Upper lobe of right lung (tissue), 1 donor: Measurements from ENCODE around the gene ATXN1L. TPM values are rescaled to one million over a fixed set of nuclear protein-coding genes. Genes with fewer than 3 reads are reported as not detected.

ENCODE experiments used
- ATAC-seq: fragments of 200-7000 bp; cut with Tn5 transposase; one replicate; pipeline ENCODE4 v1.9.1; 2020; ENCODE audit warnings: mild to moderate bottlenecking, moderate library complexity
- DNase-seq: peaks from one replicate; pipeline ENCODE4 v3.0.0-alpha.2; 2020
- H3K27ac ChIP-seq: fragments of 200-600 bp; one replicate; pipeline ENCODE4 v1.8.0; 2022
- H3K27me3 ChIP-seq: fragments of 200-600 bp; one replicate; pipeline ENCODE4 v1.8.0; 2022; ENCODE audit warnings: mild to moderate bottlenecking
- H3K36me3 ChIP-seq: fragments of 200-600 bp; one replicate; pipeline ENCODE4 v1.8.0; 2022
- H3K4me1 ChIP-seq: fragments of 200-600 bp; one replicate; pipeline ENCODE4 v1.8.0; 2022
- H3K4me3 ChIP-seq: fragments of 200-600 bp; one replicate; pipeline ENCODE4 v1.8.0; 2022; ENCODE audit warnings: mild to moderate bottlenecking
- H3K9me3 ChIP-seq: fragments of 200-600 bp; one replicate; pipeline ENCODE4 v1.8.0; 2022
- intact Hi-C: fragments of 100-400 bp; cut with DNase I; formaldehyde crosslinking; loops from one replicate; pipeline ENCODE4 v1.11.0; 2022
- total RNA-seq: library from RNA; stranded (reverse); fragmentation: NEBNext Ultra II Directional; extraction: Animal tissue kit (Norgen Biotek cat#: 25700); gene quantifications from one replicate; pipeline ENCODE4 v1.2.1, GENCODE V29; 2021
- TF ChIP-seq, protein P1 (sequence below): fragments of 200-600 bp; IDR thresholded peaks from one replicate; pipeline ENCODE4 v1.8.0; 2022; ENCODE audit warnings: antibody characterized with exemption
- donor health status: DM: no; HTN: yes; CAD: no; lungs with severe emphysema.

ATXN1L gene
- total RNA-seq, 1 donor from 2014 or later = 32.2 TPM

DNA sequence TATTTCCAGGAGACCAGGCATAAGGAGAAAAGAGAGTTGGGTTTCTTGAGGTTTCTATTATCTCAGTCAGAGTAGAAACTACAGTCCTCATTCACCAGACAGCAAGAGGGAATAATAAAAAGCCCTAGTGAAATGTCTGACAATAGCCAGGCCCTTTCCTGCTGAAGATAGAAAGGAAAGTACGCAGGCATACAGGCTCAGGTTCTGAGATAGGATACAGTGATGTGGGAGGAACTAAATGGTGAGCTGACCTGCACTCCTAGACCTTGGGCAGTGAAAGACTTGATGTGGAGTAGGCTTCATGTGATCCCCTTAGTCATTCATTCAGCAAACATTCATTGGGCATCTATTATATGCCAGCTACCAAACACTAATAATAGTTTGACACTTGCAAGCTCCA, 23.3 kb downstream of the ATXN1L start:
- H3K4me3 ChIP-seq = no peak overlapping the region
- H3K27me3 ChIP-seq = no peaks in the 10 kb centered on the region
- H3K9me3 ChIP-seq = no peaks in the 10 kb centered on the region
- peaks cover 34% of the 10 kb centered on the region for H3K36me3 ChIP-seq
- ATAC-seq = no peak
- no peaks in the 10 kb centered on the region for H3K4me1 ChIP-seq
- TF ChIP-seq, protein P1, sequence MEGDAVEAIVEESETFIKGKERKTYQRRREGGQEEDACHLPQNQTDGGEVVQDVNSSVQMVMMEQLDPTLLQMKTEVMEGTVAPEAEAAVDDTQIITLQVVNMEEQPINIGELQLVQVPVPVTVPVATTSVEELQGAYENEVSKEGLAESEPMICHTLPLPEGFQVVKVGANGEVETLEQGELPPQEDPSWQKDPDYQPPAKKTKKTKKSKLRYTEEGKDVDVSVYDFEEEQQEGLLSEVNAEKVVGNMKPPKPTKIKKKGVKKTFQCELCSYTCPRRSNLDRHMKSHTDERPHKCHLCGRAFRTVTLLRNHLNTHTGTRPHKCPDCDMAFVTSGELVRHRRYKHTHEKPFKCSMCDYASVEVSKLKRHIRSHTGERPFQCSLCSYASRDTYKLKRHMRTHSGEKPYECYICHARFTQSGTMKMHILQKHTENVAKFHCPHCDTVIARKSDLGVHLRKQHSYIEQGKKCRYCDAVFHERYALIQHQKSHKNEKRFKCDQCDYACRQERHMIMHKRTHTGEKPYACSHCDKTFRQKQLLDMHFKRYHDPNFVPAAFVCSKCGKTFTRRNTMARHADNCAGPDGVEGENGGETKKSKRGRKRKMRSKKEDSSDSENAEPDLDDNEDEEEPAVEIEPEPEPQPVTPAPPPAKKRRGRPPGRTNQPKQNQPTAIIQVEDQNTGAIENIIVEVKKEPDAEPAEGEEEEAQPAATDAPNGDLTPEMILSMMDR = no peak
- intact Hi-C loops = no loop called here
- DNase-seq = no peak
- H3K27ac ChIP-seq = no peak overlapping the region

DNA sequence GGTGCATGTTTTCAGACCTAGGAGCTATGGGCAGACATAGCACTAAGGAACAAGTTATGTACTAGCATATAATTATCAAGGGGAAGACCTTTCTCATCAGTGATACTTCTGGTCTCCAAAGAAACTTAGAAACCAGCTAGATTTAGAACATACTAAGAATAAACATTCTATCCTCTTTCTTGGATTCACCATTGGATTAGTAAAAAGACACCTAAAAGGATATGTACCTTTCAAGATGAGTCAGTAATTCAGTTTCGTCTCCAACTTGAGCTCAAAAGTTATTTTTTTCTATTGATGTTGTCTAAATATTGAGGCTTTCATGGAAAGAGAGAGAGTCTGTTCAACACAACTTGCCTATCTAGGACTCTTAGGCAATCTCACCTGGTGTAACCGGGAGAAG, 25.0 kb downstream of the ATXN1L start:
- intact Hi-C loops = no loop called here
- TF ChIP-seq, protein P1 = no peak

DNA sequence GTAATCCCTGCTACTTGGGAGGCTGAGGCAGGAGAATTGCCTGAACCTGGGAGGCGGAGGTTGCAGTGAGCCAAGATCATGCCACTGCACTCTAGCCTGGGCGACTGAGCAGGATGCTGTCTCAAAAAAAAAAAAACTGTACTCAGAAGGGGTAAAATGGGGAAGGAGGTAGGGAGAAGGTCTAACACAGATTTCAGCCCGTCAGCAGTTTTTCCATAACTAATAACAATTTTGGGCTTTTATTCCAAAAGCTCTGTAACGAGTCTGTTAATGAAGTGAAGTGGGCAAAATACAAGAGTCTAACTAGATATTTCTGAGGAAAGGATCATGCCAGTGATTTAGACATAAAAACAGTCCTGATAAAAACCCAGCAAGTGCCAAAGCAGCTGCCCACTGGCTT, 27.4 kb downstream of the ATXN1L start:
- ATAC-seq (no peak), DNase-seq (no peak)
- TF ChIP-seq, protein P1 = no peak
- Histone ChIP-seq H3K4me3 (no peak overlapping the region), H3K9me3 (no peaks in the 10 kb centered on the region), H3K36me3 (peaks cover 27% of the 10 kb centered on the region), H3K27me3 (no peaks in the 10 kb centered on the region), H3K4me1 (no peaks in the 10 kb centered on the region), H3K27ac (no peak overlapping the region)
- intact Hi-C loops = no loop called here

More for the DNA sequence above, 25.0 kb downstream of the ATXN1L start:
- no peak for DNase-seq
- no peak for ATAC-seq
- no peak overlapping the region for H3K4me3 ChIP-seq
- H3K27me3 ChIP-seq = no peaks in the 10 kb centered on the region
- no peaks in the 10 kb centered on the region for H3K9me3 ChIP-seq
- H3K4me1 ChIP-seq = no peaks in the 10 kb centered on the region
- H3K27ac ChIP-seq = no peak overlapping the region
- H3K36me3 ChIP-seq = peaks cover 30% of the 10 kb centered on the region

DNA sequence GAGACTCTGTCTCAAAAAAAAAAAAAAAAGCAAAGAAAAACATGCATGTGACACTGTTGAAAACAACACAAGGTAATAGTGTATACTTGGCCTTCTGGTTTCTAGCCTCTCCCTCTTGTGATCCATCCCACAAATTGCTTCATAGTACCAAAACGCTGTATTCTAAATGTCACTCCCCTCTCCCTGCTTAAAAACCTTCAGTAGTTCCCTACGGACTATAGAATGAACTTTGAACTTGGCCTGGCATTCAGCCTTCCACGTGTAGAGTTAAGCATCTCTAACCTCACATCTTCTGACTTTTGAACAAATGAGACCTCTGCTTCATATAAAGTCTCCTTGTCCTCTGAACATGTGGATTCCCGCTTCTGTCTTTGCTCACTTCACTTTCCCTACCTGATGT, 33.1 kb downstream of the ATXN1L start:
- intact Hi-C loops = no loop called here
- H3K27ac ChIP-seq = no peak overlapping the region
- TF ChIP-seq, protein P1 = no peak
- H3K36me3 ChIP-seq = peaks cover 46% of the 10 kb centered on the region
- no peaks in the 10 kb centered on the region for H3K9me3 ChIP-seq
- H3K27me3 ChIP-seq = no peaks in the 10 kb centered on the region
- no peak for DNase-seq
- ATAC-seq = no peak
- H3K4me3 ChIP-seq = no peak overlapping the region
- H3K4me1 ChIP-seq = peaks cover 16% of the 10 kb centered on the region

DNA sequence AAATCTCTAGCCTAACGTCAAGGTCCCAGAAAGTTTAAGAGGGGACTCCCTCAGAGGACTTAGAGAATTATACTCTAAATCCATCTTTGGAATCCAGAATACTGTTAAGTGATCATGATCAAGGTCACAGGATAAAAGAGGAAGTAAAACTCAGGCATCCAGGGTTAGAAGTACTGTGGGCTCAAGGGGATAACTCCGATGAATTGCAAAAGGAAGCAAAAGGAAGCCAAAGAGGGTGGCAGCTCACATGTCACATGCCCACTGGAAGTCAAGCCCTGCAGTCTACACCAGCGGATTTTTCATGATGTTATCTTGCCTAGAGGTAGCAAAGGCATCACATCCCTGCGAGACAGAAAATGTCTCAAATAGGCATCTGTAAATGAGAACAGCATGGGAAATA, 34.4 kb downstream of the ATXN1L start:
- no peak for DNase-seq
- H3K27me3 ChIP-seq = no peaks in the 10 kb centered on the region
- TF ChIP-seq, protein P1 = no peak
- H3K4me3 ChIP-seq = no peak overlapping the region
- no peaks in the 10 kb centered on the region for H3K9me3 ChIP-seq
- H3K4me1 ChIP-seq = peaks cover 21% of the 10 kb centered on the region
- intact Hi-C loops = no loop called here
- H3K36me3 ChIP-seq = peaks cover 39% of the 10 kb centered on the region
- ATAC-seq = peak; percentile 32
- H3K27ac ChIP-seq = no peak overlapping the region

DNA sequence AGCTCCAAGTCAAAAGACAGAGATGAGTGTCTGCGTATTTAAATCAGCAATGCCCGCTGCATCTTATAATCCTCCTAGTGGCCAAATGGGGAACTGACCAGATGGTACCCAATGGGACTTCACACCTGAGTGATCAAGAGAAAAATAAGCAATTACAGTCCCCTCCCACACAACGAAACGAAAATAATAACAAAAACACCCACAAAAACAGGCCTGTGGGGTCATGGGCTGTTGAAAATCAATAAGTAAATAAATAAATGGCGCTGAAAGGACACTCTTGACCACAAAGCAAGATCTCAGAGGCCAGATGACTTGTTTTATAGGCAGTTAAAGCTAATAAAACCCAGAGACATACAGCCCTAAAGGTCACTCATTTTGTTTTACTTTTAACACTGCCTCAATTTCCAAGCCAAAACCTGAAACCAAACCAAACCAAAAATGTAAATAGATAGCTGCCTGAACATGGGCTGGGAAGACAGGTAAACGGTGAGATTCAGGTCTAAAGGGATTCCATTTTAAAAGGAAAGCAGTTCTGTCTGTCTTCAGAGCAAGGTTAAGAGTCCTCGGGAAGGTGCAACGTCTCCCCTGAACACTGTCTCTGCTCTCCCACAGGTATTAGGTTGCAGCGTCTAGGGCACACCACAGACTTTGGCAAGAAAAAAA, 36.9 kb downstream of the ATXN1L start:
- Histone ChIP-seq H3K27me3 (no peaks in the 10 kb centered on the region), H3K9me3 (no peaks in the 10 kb centered on the region), H3K4me1 (peaks cover 23% of the 10 kb centered on the region), H3K27ac (peak overlapping the region; percentile 88), H3K4me3 (peak overlapping the region; percentile 81), H3K36me3 (peaks cover 26% of the 10 kb centered on the region)
- DNase-seq (no peak), ATAC-seq (peak; percentile 69)
- TF ChIP-seq, protein P1 = peak; percentile 96
- intact Hi-C loops = no loop called here
